SJCRH30 (cell line): ENCODE results near the gene CALML4. TPM values are rescaled to one million over a fixed set of nuclear protein-coding genes. Genes with fewer than 3 reads are reported as not detected.
"Not testable (repeated sequence)": the region's sequence is repeated elsewhere in the genome, so short reads cannot be mapped to it uniquely, and the experiment has no call there.

Experiments used
- DNase-seq, 2 experiments: peaks; one replicate each; pipeline ENCODE4 v3.0.0-alpha.2; 2015 to 2020
- H3K27ac ChIP-seq: fragments of 250-450 bp; sonication (Bioruptor Pico); 2 replicates; pipeline ENCODE4 v1.5.1; 2020; ENCODE audit warnings: mild to moderate bottlenecking, moderate library complexity
- H3K27me3 ChIP-seq: fragments of 250-450 bp; sonication (Bioruptor Pico); 2 replicates; pipeline ENCODE4 v1.5.1; 2020; ENCODE audit warnings: mild to moderate bottlenecking, moderate library complexity
- H3K36me3 ChIP-seq: fragments of 250-450 bp; sonication (Bioruptor Pico); 2 replicates; pipeline ENCODE4 v1.5.1; 2020; ENCODE audit warnings: mild to moderate bottlenecking, moderate library complexity
- H3K4me1 ChIP-seq: fragments of 250-450 bp; sonication (Bioruptor Pico); 2 replicates; pipeline ENCODE4 v1.5.1; 2020; ENCODE audit warnings: mild to moderate bottlenecking, moderate library complexity
- H3K4me3 ChIP-seq: fragments of 250-450 bp; sonication (Bioruptor Pico); 2 replicates; pipeline ENCODE4 v1.5.1; 2020; ENCODE audit warnings: mild to moderate bottlenecking, moderate library complexity
- H3K9me3 ChIP-seq: fragments of 250-450 bp; sonication (Bioruptor Pico); replicated peaks from 2 replicates; pipeline ENCODE4 v1.5.1; 2020; ENCODE audit warnings: mild to moderate bottlenecking, moderate library complexity
- total RNA-seq: library from RNA; depleted of rRNA; stranded (reverse); fragments of >200 nt; shearing (Covaris generic); gene quantifications from 2 replicates; pipeline ENCODE4 v1.2.3, GENCODE V29; 2014

Gene CALML4
- total RNA-seq, 1 experiment from 2014 or later: 7.5 TPM

DNA sequence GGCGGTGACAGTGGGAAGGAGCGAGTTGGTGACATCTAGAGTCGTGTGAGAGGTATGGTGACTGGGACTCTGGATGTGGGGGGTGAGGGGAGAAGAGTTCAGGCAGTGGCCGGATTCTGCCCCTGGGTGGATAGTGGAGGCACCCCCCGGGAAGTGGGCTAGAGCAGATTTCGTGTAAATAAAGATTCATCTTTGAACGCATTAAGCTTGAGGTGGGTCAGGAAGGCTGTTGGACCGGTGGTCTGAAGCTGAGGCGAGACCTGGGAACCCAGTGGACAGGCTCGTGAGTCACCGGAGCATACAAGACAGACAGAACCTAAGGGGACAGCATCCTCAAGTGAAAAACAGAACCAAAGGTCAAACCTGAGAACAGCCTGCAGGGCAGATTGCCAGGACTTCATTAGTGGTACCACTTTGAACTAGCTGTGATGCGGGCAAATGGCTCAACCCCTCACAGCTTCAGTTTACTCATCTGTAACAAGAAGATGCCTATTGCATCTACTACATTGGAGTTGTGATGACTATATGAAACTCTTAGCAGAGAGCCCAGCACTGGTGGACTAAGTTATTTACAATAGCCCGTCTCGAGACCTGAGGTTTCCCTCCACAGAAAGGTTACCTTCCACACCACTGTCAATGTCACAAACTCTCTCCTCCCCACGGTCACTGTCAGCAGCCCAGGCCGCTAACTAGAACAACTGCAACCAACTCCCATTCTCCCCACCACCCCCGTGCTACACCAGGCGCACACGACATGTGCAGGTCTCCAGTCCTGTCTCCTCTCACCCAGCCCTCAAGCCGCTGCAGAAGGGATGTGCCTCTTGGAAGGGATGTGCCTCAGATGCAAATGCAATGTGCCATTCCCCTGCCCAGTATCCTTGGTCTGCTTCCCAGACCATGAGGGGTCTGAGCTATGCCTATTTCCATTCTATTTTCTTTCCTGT is 25.3 kb upstream of the CALML4 start:
- H3K4me1 ChIP-seq: peaks cover 13% of the 10 kb centered on the region; the same call in 1 of the 2 replicates
- peak in 1 of 2 experiments; percentile 28 for DNase-seq
- H3K36me3 ChIP-seq: no peaks in the 10 kb centered on the region; the same call in 1 of the 2 replicates
- H3K9me3 ChIP-seq: no peaks in the 10 kb centered on the region
- peak overlapping the region; percentile 99 for H3K4me3 ChIP-seq
- H3K27me3 ChIP-seq: no peaks in the 10 kb centered on the region
- peak overlapping the region; percentile 90 for H3K27ac ChIP-seq

- H3K9me3 ChIP-seq: no peaks in the 10 kb centered on the region
- H3K4me1 ChIP-seq: peaks cover 13% of the 10 kb centered on the region; the same call in 1 of the 2 replicates
- H3K36me3 ChIP-seq: no peaks in the 10 kb centered on the region; the same call in 1 of the 2 replicates
- peak within 1 kb of the TSS; percentile 90 for H3K27ac ChIP-seq
- H3K27me3 ChIP-seq: no peaks in the 10 kb centered on the region
- H3K4me3 ChIP-seq: peak within 1 kb of the TSS; percentile 99
- DNase-seq: peak; percentile 83 to 89
These were observed 24.4 kb upstream of the CALML4 start, which contains the start of gene CLN6 for GRCh38 chr15:68229386-68230156. Gene CLN6 (minus strand): TSS chr15:68229728. CDS start chr15:68229584, 144 bp downstream.

DNA sequence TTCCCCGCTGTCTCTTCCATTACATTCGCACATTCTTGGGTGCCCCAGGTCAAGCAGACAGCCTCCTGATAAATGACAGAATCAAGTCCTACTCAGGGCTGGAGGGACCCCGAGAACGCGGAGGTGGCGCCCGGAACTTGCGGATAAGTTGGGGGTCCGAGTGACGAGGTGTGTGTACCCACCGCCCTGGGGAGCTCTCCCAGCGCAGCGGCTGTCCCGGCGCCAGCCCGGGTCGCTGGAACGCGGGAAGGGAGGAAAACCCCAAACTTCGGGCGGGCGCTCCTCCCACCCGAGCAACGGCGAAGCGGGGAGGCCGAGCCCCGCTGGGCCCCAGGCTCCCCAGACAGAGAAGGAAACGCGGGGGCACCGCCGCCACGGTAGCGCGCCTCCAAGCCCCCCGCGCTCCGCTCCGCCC is 23.8 kb upstream of the CALML4 start:
- H3K4me3 ChIP-seq: peak overlapping the region; percentile 99
- no peaks in the 10 kb centered on the region; the same call in 1 of the 2 replicates for H3K36me3 ChIP-seq
- H3K4me1 ChIP-seq: peaks cover 13% of the 10 kb centered on the region; the same call in 1 of the 2 replicates
- no peak for DNase-seq
- H3K27ac ChIP-seq: peak overlapping the region; percentile 90
- H3K9me3 ChIP-seq: no peaks in the 10 kb centered on the region
- no peaks in the 10 kb centered on the region for H3K27me3 ChIP-seq

- no peaks in the 10 kb centered on the region for H3K27me3 ChIP-seq
- DNase-seq: peak; percentile 42 to 50
- no peaks in the 10 kb centered on the region for H3K9me3 ChIP-seq
- peak overlapping the region; percentile 99 for H3K4me3 ChIP-seq
- H3K4me1 ChIP-seq: peaks cover 10% of the 10 kb centered on the region; the same call in 1 of the 2 replicates
- H3K27ac ChIP-seq: peak overlapping the region; percentile 90
- peaks cover 2% of the 10 kb centered on the region for H3K36me3 ChIP-seq
These were observed 23.2 kb upstream of the CALML4 start for GRCh38 chr15:68228143-68228970.

- DNase-seq: no peak
- Histone ChIP-seq H3K9me3 (no peaks in the 10 kb centered on the region), H3K4me3 (peak overlapping the region; percentile 99), H3K27ac (no peak overlapping the region), H3K4me1 (peaks cover 10% of the 10 kb centered on the region; the same call in 1 of the 2 replicates), H3K27me3 (no peaks in the 10 kb centered on the region), H3K36me3 (peaks cover 7% of the 10 kb centered on the region)
These were observed 22.6 kb upstream of the CALML4 start for GRCh38 chr15:68227643-68228142.

- not testable (repeated sequence) for H3K4me3 ChIP-seq, DNase-seq, H3K4me1 ChIP-seq, H3K27ac ChIP-seq, H3K27me3 ChIP-seq, H3K9me3 ChIP-seq
- peaks cover 12% of the 10 kb centered on the region for H3K36me3 ChIP-seq
These were observed 20.3 kb upstream of the CALML4 start for GRCh38 chr15:68225442-68225841.

- Histone ChIP-seq H3K4me1 (no peaks in the 10 kb centered on the region; the same call in 1 of the 2 replicates), H3K9me3 (no peaks in the 10 kb centered on the region), H3K4me3 (no peak overlapping the region), H3K27ac (no peak overlapping the region), H3K27me3 (no peaks in the 10 kb centered on the region), H3K36me3 (peaks cover 13% of the 10 kb centered on the region)
- DNase-seq: no peak
These were observed 19.6 kb upstream of the CALML4 start for GRCh38 chr15:68224546-68225250.

DNA sequence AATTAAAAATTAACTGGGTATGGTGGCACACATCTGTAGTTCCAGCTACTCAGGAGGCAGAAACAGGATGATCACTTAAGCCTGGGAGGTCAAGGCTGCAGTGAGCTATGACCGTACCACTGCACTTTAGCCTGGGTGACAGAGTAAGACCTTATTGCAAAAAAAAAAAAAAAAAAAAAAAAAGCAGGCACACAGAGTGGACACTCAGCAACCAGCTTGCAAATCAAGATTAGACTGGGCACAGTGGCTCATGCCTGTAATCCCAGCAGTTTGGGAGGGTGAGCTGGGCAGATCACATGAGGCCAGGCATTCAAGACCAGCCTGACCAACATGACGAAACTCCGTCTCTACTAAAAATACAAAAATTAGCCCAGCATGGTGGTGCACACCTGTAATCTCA is 19.0 kb upstream of the CALML4 start:
- Histone ChIP-seq H3K4me3 (no peak overlapping the region), H3K9me3 (no peaks in the 10 kb centered on the region), H3K4me1 (no peaks in the 10 kb centered on the region; the same call in 1 of the 2 replicates), H3K27me3 (no peaks in the 10 kb centered on the region), H3K27ac (no peak overlapping the region), H3K36me3 (peaks cover 15% of the 10 kb centered on the region)
- no peak for DNase-seq

DNA sequence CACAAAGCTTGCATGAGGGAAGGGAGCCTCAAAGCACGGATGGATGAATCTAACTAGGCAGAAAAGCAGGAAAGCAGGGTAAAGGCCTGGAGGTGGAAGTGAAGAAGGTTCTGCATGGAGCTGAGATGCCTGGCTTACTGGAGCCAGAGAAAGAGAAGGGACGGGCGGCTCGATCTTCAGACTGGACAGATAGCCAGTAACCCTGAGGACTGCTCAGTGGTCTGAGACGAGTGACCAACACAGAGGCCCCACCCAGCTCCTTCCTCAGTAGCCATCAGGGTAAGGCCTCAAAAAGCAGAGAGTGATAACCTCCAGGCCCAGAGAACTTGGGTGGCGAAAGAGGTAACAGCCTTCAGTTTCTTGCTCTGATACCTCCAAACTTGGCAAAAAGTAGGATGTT is 18.0 kb upstream of the CALML4 start:
- no peak overlapping the region for H3K4me3 ChIP-seq
- H3K27me3 ChIP-seq: no peaks in the 10 kb centered on the region
- H3K27ac ChIP-seq: no peak overlapping the region
- H3K4me1 ChIP-seq: no peaks in the 10 kb centered on the region; the same call in 1 of the 2 replicates
- peaks cover 25% of the 10 kb centered on the region for H3K36me3 ChIP-seq
- no peaks in the 10 kb centered on the region for H3K9me3 ChIP-seq
- no peak for DNase-seq

GRCh38 chr15:68222432-68222743 is 17.3 kb upstream of the CALML4 start:
- not testable (repeated sequence) for H3K27ac ChIP-seq, DNase-seq, H3K4me3 ChIP-seq, H3K4me1 ChIP-seq, H3K27me3 ChIP-seq, H3K9me3 ChIP-seq
- peaks cover 33% of the 10 kb centered on the region for H3K36me3 ChIP-seq

DNA sequence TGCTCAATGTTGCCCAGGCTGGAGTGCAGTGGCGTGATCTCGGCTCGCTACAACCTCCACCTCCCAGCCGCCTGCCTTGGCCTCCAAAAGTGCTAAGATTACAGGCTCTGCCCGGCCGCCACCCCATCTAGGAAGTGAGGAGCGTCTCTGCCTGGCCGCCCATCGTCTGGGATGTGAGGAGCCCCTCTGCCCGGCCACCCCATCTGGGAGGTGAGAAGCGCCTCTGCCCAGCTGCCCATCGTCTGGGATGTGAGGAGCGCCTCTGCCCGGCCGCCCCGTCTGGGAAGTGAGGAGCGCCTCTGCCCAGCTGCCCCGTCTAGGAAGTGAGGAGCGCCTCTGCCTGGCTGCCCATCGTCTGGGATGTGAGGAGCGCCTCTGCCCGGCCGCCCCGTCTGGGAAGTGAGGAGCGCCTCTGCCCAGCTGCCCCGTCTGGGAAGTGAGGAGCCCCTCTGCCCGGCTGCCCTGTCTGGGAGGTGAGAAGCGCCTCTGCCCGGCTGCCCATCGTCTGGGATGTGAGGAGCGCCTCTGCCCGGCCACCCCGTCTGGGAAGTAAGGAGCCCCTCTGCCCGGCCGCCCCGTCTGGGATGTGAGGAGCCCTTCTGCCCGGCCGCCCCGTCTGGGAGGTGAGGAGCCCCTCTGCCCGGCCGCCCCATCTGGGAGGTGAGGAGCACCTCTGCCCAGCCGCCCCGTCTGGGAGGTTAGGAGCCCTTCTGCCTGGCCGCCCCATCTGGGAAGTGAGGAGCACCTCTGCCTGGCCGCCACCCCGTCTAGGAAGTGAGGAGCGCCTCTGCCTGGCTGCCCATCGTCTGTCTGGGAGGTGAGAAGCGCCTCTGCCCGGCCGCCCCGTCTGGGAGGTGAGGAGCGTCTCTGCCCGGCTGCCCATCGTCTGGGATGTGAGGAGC is 16.6 kb upstream of the CALML4 start:
- H3K36me3 ChIP-seq: peaks cover 37% of the 10 kb centered on the region
- H3K27ac ChIP-seq, DNase-seq, H3K4me3 ChIP-seq, H3K27me3 ChIP-seq, H3K9me3 ChIP-seq, H3K4me1 ChIP-seq: not testable (repeated sequence)

DNA sequence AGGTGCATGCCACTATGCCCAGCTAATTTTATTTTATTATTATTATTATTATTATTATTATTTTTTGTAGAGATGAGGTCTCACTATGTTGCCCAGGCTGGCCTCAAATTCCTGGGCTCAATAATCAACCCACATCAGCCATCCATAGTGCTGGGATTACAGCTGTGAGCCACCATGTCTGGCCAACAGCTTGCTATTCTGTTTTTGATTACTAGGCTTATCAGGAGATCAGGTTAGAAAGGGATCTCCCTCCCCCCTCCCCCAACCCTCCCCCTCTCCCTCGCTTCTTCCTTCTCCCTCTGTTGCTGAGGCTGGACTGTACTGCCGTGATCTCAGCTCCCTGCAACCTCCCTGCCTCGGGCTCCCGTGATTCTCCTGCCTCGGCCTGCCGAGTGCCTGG is 15.8 kb upstream of the CALML4 start:
- Histone ChIP-seq H3K4me1 (no peaks in the 10 kb centered on the region), H3K36me3 (peaks cover 45% of the 10 kb centered on the region), H3K27ac (no peak overlapping the region)

GRCh38 chr15:68220489-68220888 is 15.4 kb upstream of the CALML4 start:
- no peak overlapping the region for H3K4me3 ChIP-seq
- H3K27me3 ChIP-seq: no peaks in the 10 kb centered on the region
- H3K27ac ChIP-seq: no peak overlapping the region
- peaks cover 45% of the 10 kb centered on the region for H3K36me3 ChIP-seq
- H3K4me1 ChIP-seq: no peaks in the 10 kb centered on the region
- H3K9me3 ChIP-seq: no peaks in the 10 kb centered on the region
- no peak for DNase-seq

More for the DNA sequence above, 15.8 kb upstream of the CALML4 start:
- H3K4me3 ChIP-seq: no peak overlapping the region
- no peak for DNase-seq
- H3K27me3 ChIP-seq: no peaks in the 10 kb centered on the region
- H3K9me3 ChIP-seq: no peaks in the 10 kb centered on the region
